GM08714 (cell line): ENCODE results near the gene MMS19.

ENCODE experiments used
- H3K4me3 ChIP-seq: fragments of 200-500 bp; sonication (Bioruptor generic); 2 replicates; pipeline ENCODE4 v1.5.1; 2014; ENCODE audit warnings: mild to moderate bottlenecking, low read length, inconsistent platforms
- ZNF274 ChIP-seq: IDR thresholded peaks from 2 replicates; pipeline ENCODE4 v1.6.1; 2012; ENCODE audit warnings: mild to moderate bottlenecking, low read depth, low read length

MMS19 gene

DNA sequence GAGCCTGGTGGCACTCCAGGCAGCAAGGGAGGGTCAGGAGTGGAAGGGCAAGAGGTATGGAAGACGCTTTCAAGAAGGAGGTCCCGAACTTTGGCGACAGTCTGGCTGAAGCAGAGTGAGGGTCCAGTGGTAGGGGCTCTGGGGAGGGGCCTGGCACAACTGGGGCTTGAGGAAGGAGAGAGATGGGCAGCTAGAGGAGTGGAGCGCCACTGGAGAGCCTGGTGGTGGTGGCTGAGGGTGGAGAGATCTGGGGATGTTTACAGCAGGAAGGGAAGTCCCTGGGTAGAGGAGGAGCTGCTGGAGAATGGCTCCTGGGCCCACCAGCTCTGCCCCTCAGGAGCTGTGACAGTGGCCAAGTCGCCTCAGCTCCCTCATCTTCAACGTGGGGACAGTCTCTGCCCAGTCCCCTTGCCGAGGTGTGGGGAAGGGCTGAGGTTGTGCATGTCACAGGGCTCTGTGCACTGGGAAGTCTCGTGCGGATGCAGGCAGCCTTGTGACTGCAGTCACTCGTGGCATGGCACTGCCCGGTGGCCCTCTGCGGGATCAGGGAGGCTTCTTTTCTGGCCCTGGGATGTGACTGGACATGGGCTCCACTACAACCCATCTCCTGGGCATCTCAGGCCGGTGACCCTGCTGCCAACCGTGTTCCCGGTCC, 19.0 kb upstream of the MMS19 start:
- H3K4me3 ChIP-seq, result no peak overlapping the region
- no peak for TF ChIP-seq ZNF274

DNA sequence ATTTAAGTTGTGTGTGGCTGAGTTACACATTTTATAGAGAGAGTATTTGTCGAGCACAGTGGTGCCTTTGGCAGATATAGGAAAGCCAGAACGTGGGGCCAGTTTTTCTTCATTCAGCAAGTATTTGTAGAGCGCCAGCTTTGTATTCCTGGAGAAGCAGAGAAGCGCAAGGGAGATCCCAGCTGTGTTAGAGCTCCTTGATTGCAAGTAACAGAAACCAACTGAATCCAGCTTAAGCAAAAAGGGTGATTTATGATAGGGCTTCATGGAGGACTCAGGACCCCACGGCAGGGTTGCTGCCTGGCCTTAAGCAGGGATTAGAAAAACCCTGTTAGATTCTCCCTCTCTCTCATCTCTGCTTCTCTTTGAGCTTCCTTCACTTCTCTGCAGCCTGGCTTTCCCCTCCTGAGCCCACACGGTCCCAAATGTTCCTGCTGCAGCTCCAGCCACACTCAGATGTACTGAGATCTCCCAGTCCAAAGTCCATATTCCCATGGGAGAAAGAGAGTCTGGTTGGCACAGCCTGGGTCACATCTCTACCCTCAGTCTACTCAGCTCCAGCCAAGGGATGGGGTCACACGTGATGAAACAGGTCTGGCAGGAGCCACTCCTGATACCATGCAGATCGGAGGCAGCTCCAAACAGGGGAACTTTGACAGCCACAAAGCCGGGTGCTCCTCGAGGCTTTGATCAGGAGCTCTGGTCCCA, 17.2 kb upstream of the MMS19 start:
- H3K4me3 ChIP-seq, result no peak overlapping the region
- TF ChIP-seq ZNF274, result no peak

DNA sequence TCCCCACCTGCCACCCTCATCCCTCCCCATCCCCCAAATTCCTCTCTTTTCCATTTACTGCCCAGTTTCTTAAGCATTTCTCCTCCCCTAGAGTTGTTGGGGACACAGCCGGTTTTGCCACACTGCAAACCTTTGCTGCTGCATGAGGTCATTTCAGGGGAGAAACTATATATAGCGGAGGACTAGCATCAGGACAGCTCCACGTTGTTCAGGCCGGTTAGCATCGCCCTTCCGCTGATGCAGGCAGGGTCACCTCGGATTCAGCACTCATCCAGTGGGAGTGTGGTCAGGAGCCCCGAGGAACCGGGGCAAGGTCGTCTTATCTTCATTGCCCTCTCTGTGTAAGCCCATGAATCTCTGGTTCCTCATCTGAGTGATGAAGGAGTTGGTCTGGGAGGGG, 16.1 kb upstream of the MMS19 start:
- TF ChIP-seq ZNF274, result no peak
- no peak overlapping the region for H3K4me3 ChIP-seq

DNA sequence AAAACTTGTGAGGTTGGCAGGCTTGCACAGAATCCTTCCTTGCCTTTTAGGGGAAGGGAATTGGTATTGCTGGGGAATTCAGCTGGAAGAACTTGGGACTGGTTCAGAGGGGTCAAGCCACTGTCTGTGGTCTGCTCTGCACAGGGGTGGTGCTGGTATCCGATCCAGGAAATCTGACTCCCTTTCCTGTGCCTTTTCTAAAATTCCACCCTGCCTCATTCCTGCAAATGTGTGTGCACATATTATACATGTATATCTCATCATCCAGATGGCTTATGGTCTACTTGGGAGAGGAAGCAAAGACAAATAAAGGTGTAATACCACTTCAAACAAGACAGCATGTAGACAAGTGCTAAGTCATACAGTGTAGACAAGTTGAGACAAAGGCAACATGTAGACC, 14.8 kb upstream of the MMS19 start:
- H3K4me3 ChIP-seq, result no peak overlapping the region
- no peak for TF ChIP-seq ZNF274

DNA sequence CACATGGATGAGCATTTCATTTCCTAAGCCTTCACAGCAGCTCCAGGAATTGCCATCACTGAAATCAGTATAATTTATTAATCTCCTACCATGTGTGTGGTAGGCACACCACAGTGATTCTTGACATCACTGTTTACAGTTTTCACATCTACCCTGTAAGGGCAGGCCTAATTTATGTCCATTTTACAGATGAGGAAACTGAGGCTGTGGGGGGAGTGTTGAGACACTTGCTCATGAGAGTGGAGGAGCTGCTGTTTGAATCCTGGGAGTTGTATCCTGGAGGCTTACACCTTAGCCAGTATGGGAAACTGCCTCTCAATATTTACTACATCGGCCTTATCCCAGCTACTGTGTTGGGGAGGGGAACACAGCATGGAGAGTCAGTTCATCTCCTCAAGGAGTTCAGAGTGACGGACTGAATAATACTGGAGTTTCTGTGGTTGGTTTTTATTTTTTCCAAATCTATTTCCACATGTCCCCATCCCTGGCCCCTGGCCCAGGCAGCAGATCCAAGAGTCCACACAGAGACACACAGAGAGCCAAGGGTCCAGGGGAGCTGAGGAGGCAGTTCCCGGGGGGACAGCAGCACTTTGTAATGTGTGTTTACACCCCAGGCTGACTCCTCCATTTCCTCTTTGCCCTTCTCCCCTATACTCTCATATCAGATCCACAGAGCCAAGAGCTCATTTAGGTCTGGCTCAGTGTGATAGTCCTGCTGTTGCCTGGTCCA, 13.7 kb upstream of the MMS19 start:
- H3K4me3 ChIP-seq, result no peak overlapping the region
- no peak for TF ChIP-seq ZNF274

DNA sequence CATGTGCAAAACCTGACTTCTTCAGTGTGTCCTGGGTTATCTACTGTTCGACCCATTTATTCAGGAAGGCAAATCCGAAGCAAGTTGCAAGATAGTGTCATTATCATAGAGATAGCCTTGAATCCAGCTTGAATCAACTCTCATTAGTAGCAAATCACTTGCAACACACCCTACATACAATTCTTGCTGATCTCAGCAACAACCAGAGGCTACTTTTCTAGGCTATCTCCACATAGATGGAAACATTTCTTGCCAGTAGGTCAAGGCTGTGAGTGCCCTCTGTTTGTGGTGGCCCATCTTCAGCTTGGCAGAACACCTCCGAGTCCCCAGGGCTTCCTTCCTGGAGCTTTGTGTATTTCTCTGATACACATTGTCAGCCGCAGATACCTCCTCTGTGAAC, 12.5 kb upstream of the MMS19 start:
- no peak overlapping the region for H3K4me3 ChIP-seq
- no peak for TF ChIP-seq ZNF274

DNA sequence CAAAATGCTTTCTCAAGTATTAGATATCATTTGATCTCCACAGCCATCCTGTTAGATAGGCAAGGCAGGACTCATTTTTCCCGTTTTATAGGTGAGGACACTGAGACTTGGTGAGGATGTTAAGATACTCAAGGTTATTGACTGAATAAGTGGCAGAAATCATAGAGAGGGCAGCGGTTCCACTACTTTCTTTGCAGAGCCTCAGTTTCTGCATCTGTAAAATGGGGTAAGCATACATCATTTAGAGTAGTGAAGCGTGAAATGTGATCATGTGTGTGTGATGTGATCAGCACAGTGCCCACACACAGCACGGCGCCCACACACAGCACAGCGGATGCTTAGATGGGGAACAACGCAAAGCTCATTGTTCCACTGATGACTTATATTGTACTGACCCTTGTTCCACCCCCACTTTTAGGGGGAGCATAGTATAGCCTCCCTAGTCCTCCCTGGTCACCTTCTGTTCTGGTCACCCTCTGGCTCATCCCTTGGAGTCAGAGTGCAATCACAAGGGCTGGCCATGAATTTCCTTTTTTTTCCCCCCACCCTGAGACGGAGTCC, 11.0 kb upstream of the MMS19 start:
- no peak for TF ChIP-seq ZNF274
- H3K4me3 ChIP-seq, result no peak overlapping the region

DNA sequence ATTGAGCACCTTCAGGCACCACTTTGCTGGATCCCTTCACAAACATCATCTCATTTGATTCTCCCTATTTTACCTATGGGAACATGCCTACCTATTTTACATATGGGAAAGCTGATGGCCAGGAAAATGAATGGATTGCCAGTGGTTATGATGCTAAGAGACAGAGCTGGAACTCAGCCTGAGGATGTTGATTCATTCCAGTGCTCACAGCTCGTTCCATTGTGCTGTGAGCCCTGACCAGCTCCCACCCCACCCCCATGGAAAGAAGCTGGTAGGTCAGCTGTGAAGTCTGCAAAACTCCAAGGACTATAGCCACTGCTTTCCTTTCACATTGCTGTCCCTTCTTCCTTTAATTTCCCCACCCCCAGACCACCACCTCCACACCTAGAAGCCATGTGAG, 10.1 kb upstream of the MMS19 start:
- no peak for TF ChIP-seq ZNF274
- no peak overlapping the region for H3K4me3 ChIP-seq

DNA sequence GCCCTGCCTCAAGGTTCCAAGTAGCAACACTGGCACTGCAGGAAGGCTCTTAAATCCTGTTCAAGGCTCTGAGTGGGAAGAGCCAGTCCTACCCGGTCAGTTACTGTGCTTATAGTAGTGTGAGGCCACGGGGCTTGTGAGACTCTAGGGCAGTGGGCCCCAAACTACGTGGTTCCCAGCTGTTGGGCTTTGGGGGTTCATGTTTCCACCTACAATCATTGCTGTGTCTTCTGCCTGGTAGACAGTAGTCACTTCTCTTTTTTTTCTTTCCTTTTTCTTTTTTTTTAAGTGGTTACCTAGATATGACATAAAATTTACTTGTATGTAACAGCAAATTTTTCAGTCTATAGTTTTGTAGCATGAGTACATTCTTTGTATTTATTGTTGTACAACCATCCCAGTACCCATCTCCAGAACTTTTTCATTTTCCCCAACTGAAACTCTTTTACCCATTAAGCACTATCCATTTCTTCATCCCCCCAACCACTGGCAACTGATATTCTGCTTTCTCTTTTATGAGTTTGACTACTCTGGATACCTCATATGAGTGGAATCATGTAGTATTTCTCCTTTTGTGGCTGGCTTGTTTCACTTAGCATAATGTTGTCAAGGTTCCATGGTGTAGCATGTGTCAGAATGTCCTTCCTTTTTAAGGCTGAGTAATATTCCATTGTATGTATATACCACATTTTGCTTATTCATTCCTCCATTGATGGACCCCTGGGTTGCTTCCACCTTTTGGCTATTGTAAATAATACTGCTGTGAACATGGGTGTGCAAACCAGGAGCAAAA, 8.2 kb upstream of the MMS19 start:
- no peak for TF ChIP-seq ZNF274
- no peak overlapping the region for H3K4me3 ChIP-seq

DNA sequence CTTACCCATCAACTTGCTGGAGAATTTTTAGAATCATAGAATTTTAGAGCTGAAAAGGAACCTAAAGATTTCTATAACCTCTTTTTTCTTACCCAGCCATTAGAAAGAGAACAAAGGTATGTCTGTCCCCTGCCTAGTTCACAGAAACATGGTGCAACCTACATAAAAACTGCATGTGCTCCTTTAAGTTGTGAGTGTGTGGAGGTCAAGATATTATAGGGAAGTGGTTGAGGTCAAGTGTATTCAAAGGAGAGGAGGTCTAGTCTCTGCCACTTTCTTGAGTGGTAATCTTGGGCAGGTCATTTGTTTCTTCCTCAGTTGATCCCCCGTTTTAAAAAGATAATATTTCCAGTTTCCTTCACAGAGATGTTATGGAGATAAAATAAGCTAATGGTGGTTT, 6.9 kb upstream of the MMS19 start:
- H3K4me3 ChIP-seq, result no peak overlapping the region
- no peak for TF ChIP-seq ZNF274

DNA sequence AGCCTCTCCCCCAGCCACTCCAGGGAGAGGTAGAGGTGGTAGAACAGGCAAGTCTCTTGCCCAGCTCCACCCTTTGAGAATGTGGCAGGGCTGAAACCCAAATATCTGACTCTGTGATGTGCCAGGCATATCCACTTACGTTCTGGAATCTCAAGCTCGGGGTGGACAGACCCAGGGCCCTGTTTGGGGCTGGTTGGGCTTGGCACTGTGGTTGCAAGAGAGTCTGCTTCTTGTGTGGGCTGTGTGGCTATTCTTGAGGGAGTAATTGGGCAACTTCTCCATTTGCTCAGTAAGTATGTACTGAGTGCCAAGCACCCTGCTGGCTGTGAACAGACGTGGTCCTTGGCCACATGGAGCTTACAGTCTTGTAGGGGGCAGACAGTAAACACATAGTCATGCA, 5.2 kb upstream of the MMS19 start:
- no peak for TF ChIP-seq ZNF274
- no peak overlapping the region for H3K4me3 ChIP-seq

DNA sequence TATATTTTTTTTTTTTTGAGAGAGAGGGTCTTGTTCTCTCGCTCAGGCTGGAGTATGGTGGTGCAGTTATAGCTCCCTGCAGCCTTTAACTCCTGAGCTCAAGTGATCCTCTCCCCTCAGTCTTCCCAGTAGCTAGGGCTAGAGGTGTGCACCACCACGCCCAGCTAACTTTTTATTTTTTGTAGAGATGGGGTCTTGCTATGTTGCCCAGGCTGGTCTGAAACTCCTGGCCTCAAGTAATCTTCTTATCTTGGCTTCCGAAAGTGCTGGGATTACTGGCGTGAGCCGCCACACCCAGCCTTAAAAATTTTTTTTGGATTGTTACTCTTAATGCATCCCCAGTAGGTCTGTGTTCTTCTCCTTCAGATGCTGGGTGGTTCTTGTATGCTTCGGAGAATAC, 4.7 kb upstream of the MMS19 start:
- H3K4me3 ChIP-seq, result no peak overlapping the region
- no peak for TF ChIP-seq ZNF274

DNA sequence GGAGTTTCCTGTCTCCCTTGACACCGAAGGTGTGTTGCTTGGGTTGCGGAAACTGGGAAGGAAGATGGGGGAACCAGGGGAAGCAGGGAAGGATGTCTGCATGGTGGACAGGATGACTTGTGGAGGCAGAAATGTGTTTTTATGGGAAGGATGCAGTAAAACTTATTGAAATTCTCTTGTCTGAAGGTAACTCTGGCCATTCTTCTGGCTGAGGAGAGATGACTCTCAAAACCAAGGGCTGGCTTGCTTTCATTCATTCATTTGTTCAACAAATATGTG, 2.0 kb upstream of the MMS19 start:
- TF ChIP-seq ZNF274, result no peak
- H3K4me3 ChIP-seq, result no peak overlapping the region

DNA sequence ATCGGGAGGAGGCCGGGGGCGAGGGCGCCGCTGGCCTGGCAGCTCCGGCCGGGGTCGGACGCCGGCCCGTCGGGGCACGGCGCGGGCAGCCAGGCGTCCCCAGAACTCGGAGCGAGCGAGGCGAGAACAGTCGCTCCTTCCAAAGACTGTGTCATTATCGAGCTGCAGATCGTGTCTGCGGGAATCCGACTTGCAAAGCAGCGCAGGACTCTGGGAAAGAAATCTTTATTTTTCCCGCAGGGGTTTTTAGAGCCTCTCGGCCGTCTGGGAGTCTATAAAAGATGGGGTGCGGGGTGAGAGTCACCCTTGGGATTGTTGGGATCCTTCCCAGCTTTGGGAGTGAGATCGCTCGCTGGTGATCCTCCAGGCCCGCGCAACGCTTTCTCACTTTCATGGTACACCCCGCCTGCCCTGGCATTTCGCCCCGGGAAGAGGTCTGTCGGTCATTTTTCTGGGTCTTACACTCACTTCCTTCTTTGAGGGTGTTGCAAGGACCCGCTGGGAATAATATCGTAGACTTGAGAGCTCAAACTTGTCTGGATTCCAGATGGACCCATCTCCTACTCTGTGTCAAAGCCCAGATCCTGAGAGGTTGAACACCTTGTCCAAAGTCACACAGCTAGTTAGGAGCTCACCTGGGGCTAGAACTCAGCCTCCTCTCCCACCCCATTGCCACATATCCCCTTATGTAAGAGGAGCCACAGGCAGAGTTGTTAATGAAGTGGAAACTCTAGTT, 1.5 kb upstream of the MMS19 start:
- peak overlapping the region; percentile 75; the same call in 1 of the 2 replicates for H3K4me3 ChIP-seq
- no peak for TF ChIP-seq ZNF274
